Progenitor cell of endocrine pancreas (in vitro differentiated cells): ENCODE results near the gene SLC35E2B. TPM values are rescaled to one million over a fixed set of nuclear protein-coding genes. Genes with fewer than 3 reads are reported as not detected.
"Not testable (repeated sequence)": the region's sequence is repeated elsewhere in the genome, so short reads cannot be mapped to it uniquely, and the experiment has no call there.

ENCODE experiments used
- DNase-seq: peaks from one replicate; pipeline ENCODE4 v3.0.0; 2021; ENCODE audit warnings: low spot score; ENCODE audit not compliant: unreplicated experiment
- H3K27ac Mint-ChIP-seq: 2 replicates; pipeline ENCODE4 v1.8.0; 2021; ENCODE audit warnings: mild to moderate bottlenecking, moderate library complexity, mixed read lengths
- H3K27me3 Mint-ChIP-seq: 2 replicates; pipeline ENCODE4 v1.8.0; 2021; ENCODE audit warnings: mixed read lengths
- H3K36me3 Mint-ChIP-seq: 2 replicates; pipeline ENCODE4 v1.8.0; 2022; ENCODE audit warnings: mixed read lengths; ENCODE audit not compliant: insufficient read depth
- H3K4me1 Mint-ChIP-seq: 2 replicates; pipeline ENCODE4 v1.8.0; 2021; ENCODE audit warnings: low read depth, mixed read lengths
- H3K4me3 Mint-ChIP-seq: 2 replicates; pipeline ENCODE4 v1.8.0; 2021; ENCODE audit warnings: low read depth, mild to moderate bottlenecking, moderate library complexity, mixed read lengths
- H3K9me3 Mint-ChIP-seq: 2 replicates; pipeline ENCODE4 v1.8.0; 2021; ENCODE audit warnings: low read depth, mixed read lengths
- total RNA-seq: library from RNA; stranded (reverse); gene quantifications from 2 replicates; pipeline ENCODE4 v1.2.1, GENCODE V29; 2021
- TF ChIP-seq, protein P1 (sequence below): fragments of 200-600 bp; sonication (generic); IDR thresholded peaks from one replicate; pipeline ENCODE4 v1.5.0; 2021; ENCODE audit warnings: antibody characterized with exemption, mild to moderate bottlenecking; ENCODE audit not compliant: unreplicated experiment

SLC35E2B gene
- total RNA-seq, 1 donor from 2014 or later = 123 TPM

DNA sequence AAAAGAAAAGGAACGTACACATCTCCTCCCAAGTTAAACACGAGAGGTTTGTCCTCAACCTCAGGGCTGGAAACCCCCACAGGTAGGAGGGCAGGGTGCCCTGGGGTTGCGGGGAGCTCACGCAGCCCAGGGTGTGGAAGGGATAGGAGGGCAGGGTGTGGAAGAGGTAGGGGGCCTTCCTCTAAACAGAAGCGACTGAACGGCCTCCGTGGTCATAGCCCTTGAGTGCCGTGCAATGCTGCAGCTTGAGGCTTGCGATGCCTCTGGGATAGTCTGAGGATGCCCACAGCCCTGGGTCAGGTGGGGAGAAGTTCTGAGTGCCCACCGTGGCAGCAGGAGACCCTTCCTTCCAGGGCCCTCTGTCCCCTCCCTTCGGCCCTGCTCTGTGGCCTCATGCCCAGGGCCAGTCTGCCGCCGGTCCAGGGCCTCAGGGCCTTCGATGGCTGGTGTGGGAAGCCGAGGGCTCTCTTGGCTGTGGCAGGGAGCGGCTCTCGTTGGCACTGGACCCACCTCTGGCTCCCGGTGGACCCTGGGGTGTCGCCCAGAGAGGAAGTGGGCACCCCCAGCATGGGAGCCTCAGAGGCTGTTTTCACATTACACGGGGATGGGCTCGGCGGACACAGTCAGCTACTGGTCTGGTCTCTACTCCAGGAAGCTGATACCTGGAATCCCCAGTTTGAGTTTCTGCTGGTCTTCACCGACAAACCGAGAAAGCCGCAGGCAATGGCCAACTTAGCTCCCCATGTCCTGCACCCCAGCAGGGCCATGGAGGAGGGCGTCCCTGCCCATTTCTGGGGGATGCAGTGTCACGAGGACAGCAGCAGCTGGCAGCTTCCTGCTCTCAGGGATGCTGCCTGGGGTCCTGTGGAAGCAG lies 27.4 kb downstream of the SLC35E2B start:
- H3K27ac Mint-ChIP-seq = no peak overlapping the region
- no peaks in the 10 kb centered on the region for H3K4me1 Mint-ChIP-seq
- H3K27me3 Mint-ChIP-seq = no peaks in the 10 kb centered on the region
- no peak overlapping the region for H3K4me3 Mint-ChIP-seq
- TF ChIP-seq, protein P1, sequence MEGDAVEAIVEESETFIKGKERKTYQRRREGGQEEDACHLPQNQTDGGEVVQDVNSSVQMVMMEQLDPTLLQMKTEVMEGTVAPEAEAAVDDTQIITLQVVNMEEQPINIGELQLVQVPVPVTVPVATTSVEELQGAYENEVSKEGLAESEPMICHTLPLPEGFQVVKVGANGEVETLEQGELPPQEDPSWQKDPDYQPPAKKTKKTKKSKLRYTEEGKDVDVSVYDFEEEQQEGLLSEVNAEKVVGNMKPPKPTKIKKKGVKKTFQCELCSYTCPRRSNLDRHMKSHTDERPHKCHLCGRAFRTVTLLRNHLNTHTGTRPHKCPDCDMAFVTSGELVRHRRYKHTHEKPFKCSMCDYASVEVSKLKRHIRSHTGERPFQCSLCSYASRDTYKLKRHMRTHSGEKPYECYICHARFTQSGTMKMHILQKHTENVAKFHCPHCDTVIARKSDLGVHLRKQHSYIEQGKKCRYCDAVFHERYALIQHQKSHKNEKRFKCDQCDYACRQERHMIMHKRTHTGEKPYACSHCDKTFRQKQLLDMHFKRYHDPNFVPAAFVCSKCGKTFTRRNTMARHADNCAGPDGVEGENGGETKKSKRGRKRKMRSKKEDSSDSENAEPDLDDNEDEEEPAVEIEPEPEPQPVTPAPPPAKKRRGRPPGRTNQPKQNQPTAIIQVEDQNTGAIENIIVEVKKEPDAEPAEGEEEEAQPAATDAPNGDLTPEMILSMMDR = no peak
- peaks cover 6% of the 10 kb centered on the region for H3K36me3 Mint-ChIP-seq
- H3K9me3 Mint-ChIP-seq = no peaks in the 10 kb centered on the region
- DNase-seq = no peak

DNA sequence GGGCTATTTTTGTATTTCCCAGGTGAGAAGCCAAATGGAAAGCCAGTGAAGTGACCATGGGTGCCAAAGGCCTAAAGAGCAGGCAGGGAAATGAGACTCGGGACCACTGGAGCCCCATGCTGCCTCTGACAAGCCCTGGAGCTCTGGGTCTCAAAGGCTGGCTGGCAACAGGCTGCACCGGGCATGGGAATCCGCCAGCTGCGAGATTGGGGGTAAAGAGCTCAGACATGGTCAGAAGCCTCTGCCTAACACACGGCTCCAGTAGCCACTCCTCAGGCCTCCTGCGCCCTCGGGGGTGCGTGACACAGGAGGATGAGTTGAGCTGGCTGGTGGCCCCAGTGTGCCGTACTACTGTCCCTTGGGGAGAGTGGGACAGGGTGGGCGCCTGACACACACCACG lies 28.3 kb downstream of the SLC35E2B start:
- not testable (repeated sequence) for DNase-seq, H3K27ac Mint-ChIP-seq, H3K4me1 Mint-ChIP-seq, H3K4me3 Mint-ChIP-seq, H3K36me3 Mint-ChIP-seq, H3K27me3 Mint-ChIP-seq, H3K9me3 Mint-ChIP-seq

DNA sequence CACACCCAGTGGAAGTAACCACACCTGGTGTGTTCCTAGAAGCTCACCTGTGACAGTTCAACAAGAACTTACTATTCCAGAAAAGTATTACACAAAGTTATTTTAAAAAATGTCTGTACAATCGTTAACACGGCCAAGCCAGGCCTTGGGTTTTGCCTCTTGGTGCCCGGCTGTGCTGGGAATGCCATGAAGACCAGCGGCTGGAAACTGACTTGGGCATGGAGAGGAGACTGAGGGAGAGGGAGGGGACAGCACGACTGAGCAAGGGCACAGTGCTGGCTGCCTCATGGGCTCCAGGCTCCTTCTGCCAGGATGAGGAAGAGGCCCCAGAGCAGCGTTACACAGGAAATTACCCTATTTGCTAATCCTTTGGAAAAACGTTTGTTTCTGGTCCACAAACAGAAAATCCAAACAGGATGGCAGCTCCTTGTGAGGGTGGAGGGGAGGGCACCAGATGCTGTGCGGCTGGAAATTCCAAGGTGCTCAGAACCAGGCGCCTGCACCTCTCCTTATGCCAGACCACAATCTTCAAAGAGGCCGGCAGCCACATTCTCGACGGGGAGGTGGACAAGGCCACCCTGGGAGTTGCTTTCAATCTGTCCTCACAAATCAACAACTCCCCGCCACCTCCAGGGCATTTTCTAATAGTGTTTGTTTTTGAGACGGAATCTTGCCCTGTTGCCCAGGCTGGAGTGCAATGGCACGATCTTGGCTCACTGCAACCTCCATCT lies 29.6 kb downstream of the SLC35E2B start:
- not testable (repeated sequence) for H3K4me3 Mint-ChIP-seq, DNase-seq, H3K36me3 Mint-ChIP-seq, H3K27ac Mint-ChIP-seq, H3K27me3 Mint-ChIP-seq, H3K4me1 Mint-ChIP-seq, H3K9me3 Mint-ChIP-seq

DNA sequence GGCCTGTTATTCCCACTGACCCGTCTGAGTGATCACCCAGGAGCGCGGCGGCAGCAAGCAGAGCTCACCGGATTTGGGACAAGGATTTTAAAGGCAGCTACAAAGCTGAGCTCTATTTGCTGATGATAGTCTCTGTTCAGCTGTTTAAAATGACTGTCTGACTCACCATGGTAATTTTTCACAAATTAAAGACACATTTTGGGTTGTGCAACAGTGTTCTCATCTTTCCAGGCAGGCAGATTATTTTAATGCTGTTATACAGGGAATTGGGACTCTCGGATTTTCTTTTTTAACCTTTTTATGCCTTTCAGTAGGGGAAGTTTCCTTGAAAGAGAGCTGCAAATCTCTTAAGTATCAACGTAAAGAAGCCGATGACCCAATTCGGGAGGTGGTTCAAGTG lies 30.2 kb downstream of the SLC35E2B start:
- DNase-seq, H3K9me3 Mint-ChIP-seq, H3K4me1 Mint-ChIP-seq, H3K27me3 Mint-ChIP-seq, H3K4me3 Mint-ChIP-seq, H3K36me3 Mint-ChIP-seq, H3K27ac Mint-ChIP-seq: not testable (repeated sequence)

DNA sequence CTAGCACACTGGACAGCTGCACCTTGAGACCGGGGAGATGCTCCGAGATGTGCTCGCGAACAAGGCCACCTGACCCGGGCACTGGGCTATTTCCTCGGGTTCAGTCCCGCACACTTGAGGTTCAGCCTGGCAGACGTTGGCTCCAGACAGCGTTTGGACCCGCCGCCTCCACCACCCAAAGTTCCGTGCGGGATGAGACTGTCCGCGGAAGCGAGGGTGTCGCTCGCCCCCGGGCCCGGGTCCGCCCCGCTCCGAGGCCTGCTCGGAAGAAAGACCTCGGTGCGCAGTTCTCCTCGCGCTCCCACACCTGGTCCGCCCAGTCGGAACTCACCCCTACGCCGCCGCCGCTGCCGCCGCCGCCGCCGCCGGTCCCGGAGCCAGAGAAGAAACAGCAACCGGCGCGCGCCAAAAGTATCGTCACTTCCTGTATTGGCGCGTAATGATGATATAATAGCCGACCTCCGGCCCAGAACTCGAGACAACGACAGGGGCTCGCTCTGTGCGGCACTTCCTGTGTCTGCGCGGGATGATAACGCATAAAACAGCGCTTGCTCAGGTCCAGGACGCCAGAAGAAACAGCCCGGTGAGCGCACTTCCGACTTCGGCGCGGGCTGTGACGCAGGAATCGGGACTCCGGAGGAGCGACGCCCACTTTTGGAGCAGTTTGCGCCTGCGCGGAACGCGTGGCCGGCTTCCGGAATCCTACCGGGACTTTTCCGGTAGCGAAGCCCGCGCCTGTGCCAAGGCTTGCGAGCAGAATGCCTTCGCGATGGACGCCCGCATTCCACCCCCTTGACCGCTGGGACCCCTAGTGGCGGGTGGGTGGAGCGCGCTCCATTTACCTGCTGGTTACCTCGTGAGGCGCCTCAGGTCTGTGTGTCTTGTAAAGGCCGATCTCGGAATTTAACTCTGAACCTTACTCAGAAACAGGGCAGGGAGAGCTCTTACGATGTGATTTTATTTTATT lies 33.7 kb downstream of the SLC35E2B start, which contains the start of gene CDK11B:
Gene CDK11B, minus strand, starts transcription at position 422 of the 967 bp plus-strand sequence. CDS start 1,519 bp downstream, outside the sequence.
- not testable (repeated sequence) for H3K27me3 Mint-ChIP-seq, H3K9me3 Mint-ChIP-seq, H3K36me3 Mint-ChIP-seq, H3K4me1 Mint-ChIP-seq
- TF ChIP-seq, protein P1 = peak; percentile 53
- peak; percentile 79 for DNase-seq
- H3K27ac Mint-ChIP-seq = peak within 1 kb of the TSS; percentile 100
- peak within 1 kb of the TSS; percentile 96 for H3K4me3 Mint-ChIP-seq

DNA sequence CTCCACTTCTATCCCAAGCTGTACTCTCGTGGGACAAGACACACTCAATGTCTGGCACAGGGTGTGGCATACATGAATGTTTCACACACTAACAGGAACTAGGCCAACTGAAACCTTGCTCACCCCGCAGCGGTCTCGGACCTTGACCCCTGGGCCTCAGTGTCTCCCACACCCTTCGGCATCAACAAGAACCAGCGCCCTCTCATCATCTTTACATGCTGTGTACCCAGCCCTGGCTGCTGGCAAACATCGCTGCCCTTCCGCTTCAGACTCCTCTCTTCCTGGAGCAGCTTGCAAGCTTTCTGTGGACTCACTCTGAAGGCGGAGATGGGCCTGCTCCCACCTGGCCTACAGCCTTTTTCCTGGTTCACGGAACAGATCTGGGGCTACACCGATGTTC lies 44.3 kb downstream of the SLC35E2B start:
- H3K36me3 Mint-ChIP-seq = peaks cover 29% of the 10 kb centered on the region
- DNase-seq, H3K9me3 Mint-ChIP-seq, H3K4me3 Mint-ChIP-seq, H3K27ac Mint-ChIP-seq, H3K27me3 Mint-ChIP-seq, H3K4me1 Mint-ChIP-seq: not testable (repeated sequence)

DNA sequence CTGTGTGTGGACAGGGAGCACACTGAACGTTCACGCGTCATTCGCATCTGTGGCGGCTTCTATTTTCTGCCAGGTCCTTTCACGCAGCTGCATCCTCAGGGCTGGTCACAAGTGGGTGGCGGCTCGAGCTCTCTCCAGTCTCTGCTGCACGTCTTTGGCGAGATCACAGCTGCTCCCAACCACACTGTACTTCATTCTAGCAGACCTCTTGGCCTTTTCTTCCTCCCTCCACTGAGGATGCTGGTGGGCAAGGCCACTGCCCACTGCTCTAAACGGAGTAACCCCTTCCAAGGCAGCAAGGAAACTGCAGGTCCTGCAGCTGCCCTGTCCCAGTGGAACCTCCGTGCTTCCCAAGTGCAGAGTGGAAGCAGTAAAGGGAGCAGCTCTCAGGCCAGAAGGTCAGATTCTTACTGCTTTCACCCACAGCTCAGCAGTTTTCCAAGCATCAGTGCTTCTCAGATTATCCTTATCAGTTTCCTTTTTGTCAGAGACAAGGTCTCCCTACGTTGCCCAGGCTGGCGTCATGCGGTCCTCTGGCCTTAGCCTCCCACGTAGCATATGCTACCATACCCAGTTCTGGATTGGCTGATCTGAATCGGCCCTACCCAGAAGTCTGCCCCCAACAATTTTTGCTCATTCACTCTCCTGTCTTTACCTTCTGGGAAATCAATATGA lies 44.9 kb downstream of the SLC35E2B start:
- DNase-seq, H3K9me3 Mint-ChIP-seq, H3K4me1 Mint-ChIP-seq, H3K27me3 Mint-ChIP-seq, H3K27ac Mint-ChIP-seq, H3K4me3 Mint-ChIP-seq: not testable (repeated sequence)
- peaks cover 29% of the 10 kb centered on the region for H3K36me3 Mint-ChIP-seq

DNA sequence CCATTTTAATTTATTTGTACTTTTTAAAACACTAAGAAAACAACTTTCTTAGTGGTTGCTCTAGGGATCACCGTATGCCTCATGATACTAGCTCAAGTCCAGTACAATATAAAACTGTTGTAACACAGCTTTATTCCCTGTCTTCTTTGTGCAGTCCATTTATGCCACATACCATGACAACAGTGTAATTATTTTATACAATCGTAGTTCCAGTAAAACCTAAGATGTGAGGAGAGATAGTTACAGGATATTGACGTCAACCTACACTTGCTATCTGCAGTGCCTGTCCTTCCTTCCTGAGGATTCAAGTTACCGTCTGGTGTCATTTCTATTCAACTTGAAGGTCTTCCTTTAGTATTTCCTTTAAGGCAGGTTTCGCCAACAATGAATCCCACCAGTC lies 46.3 kb downstream of the SLC35E2B start:
- H3K36me3 Mint-ChIP-seq = peaks cover 22% of the 10 kb centered on the region
- DNase-seq, H3K9me3 Mint-ChIP-seq, H3K4me1 Mint-ChIP-seq, H3K4me3 Mint-ChIP-seq, H3K27ac Mint-ChIP-seq, H3K27me3 Mint-ChIP-seq: not testable (repeated sequence)

DNA sequence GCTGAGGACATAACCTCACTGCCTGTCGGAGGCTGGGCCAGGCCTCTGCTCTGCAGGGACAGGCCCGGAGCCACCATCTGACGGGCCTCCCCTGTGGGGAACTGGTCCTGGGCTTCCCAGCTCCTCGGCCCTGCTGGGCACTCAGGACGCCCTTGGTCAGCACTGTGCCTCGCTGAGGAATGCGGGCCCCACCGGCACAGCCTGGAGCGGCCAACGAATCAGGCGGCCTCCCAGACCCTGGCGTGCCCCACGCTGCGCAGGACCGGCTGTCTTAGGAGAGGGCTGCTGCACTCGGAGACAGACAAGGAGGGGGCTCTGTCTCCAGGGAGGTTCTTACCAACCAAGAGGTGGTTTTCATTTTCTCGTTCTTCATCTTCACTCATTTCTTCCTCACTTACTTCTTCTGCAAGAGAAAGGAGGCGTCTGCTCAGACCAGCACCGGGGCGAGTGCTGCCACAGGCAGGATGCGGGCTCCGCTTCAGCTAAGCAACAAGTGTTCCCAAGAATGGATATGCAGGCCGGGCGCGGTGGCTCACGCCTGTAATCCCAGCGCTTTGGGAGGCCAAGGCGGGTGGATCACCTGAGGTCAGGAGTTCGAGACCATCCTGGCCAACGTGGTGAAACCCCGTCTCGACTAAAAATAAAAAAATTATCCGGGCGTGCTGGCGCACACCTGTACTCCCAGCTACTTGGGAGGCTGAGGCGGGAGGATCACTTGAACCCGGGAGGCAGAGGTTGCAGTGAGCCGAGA lies 51.7 kb downstream of the SLC35E2B start:
- not testable (repeated sequence) for H3K36me3 Mint-ChIP-seq, H3K9me3 Mint-ChIP-seq, DNase-seq, H3K4me3 Mint-ChIP-seq, H3K27ac Mint-ChIP-seq, H3K27me3 Mint-ChIP-seq, H3K4me1 Mint-ChIP-seq
